Tibial nerve (tissue), 4 donors: ENCODE measurements around the gene DIMT1. TPM values are rescaled to one million over a fixed set of nuclear protein-coding genes. Genes with fewer than 3 reads are reported as not detected.

Source experiments
- DNase-seq, 2 donors: peaks; one replicate each; pipeline ENCODE4 v3.0.0-alpha.2; 2019; ENCODE audit warnings: low spot score in 2 of 2
- H3K27ac ChIP-seq, 4 donors: fragments of 200-600 bp; sonication (generic) in 3 of 4; one replicate each; pipeline ENCODE4 v1.5.1; 2017 to 2019; ENCODE audit warnings: mild to moderate bottlenecking in 1 of 4
- H3K27me3 ChIP-seq, 2 donors: fragments of 200-600 bp; sonication (generic) in 1 of 2; one replicate each; pipeline versions ENCODE4 v1.5.1 to v1.6.0; 2017 to 2019
- H3K36me3 ChIP-seq, 3 donors: fragments of 200-600 bp; sonication (generic); one replicate each; pipeline ENCODE4 v1.5.1; 2018 to 2019
- H3K4me1 ChIP-seq, 4 donors: fragments of 200-600 bp; sonication (generic) in 3 of 4; one replicate each; pipeline ENCODE4 v1.5.1; 2017 to 2019
- H3K4me3 ChIP-seq, 4 donors: fragments of 200-600 bp; sonication (generic) in 3 of 4; one replicate each; pipeline ENCODE4 v1.5.1; 2017 to 2019; ENCODE audit warnings: mild to moderate bottlenecking in 1 of 4, moderate library complexity in 1 of 4
- H3K9me3 ChIP-seq, 4 donors: fragments of 200-600 bp; sonication (generic) in 3 of 4; one replicate each; pipeline ENCODE4 v1.5.1; 2017 to 2019
- CTCF ChIP-seq, 5 experiments: fragments of 200-600 bp in 3 of 5; fragments of 450-650 bp in 2 of 5; sonication (generic) in 3 of 5; IDR thresholded peaks; one replicate each; pipeline ENCODE4 v1.5.1; 2016 to 2019; ENCODE audit warnings: antibody characterized with exemption in 5 of 5, mild to moderate bottlenecking in 3 of 5, moderate library complexity in 2 of 5
- EP300 ChIP-seq, 2 donors: sonication (generic); formaldehyde crosslinking; IDR thresholded peaks; one replicate each; pipeline ENCODE4 v1.6.1; 2017; ENCODE audit warnings: antibody characterized with exemption in 2 of 2, mild to moderate bottlenecking in 1 of 2
- POLR2A ChIP-seq, 2 donors: fragments of 450-650 bp; IDR thresholded peaks; one replicate each; pipeline ENCODE4 v1.6.1; 2017; ENCODE audit warnings: antibody characterized with exemption in 2 of 2, mild to moderate bottlenecking in 2 of 2, moderate library complexity in 2 of 2
- WGBS, 2 donors: methylation state at CpG; one replicate each; pipeline ENCODE4 v1.1.5; 2018; 5-methylcytosine and 5-hydroxymethylcytosine counted together
- total RNA-seq, 4 donors: library from RNA; depleted of rRNA; stranded (reverse); fragments of >200 nt; gene quantifications; one replicate each; pipeline ENCODE4 v1.1.0, GENCODE V29; 2016

The DIMT1 gene
- 10 to 100 TPM; 16.2 to 22.2 (median 17.5) TPM for total RNA-seq

- peak; percentile 19 to 82 for TF ChIP-seq POLR2A (IDR thresholded peaks at IDR 0.05)
- TF ChIP-seq EP300 (IDR thresholded peaks at IDR 0.05) = peak; percentile 85 to 93
- no peak for TF ChIP-seq CTCF (IDR thresholded peaks at IDR 0.05)
- WGBS, 2 donors = 0% methylated on average over 47 to 54 of the region's 66 CpGs
- peaks cover 0 to 18% (median 10%) of the 10 kb centered on the region in 4 donors for H3K4me1 ChIP-seq
- no peaks in the 10 kb centered on the region for H3K27me3 ChIP-seq
- peak; percentile 90 to 94 for DNase-seq
- peaks cover 0 to 33% (median 0%) of the 10 kb centered on the region in 3 donors for H3K36me3 ChIP-seq
- no peaks in the 10 kb centered on the region for H3K9me3 ChIP-seq
- peak within 1 kb of the TSS; percentile 76 to 98 (median 88) for H3K4me3 ChIP-seq
- peak within 1 kb of the TSS; percentile 92 to 97 (median 94) for H3K27ac ChIP-seq
Observed at GRCh38 chr5:62403411-62404250, at the start of gene DIMT1. Gene DIMT1 (minus strand): TSS chr5:62403905. CDS start chr5:62403772, 133 bp downstream.

- Histone ChIP-seq H3K9me3 (no peaks in the 10 kb centered on the region), H3K4me3 (no peak overlapping the region), H3K4me1 (no peaks in the 10 kb centered on the region), H3K36me3 (peaks cover 0 to 55% (median 3%) of the 10 kb centered on the region in 3 donors), H3K27me3 (no peaks in the 10 kb centered on the region), H3K27ac (no peak overlapping the region)
- 80 to 89% methylated on average over 2 of the region's 2 CpGs for WGBS, 2 donors
- TF ChIP-seq EP300 (IDR thresholded peaks at IDR 0.05) = no peak
- TF ChIP-seq POLR2A (IDR thresholded peaks at IDR 0.05) = no peak
- no peak for TF ChIP-seq CTCF (IDR thresholded peaks at IDR 0.05)
- no peak for DNase-seq
Observed at GRCh38 chr5:62450259-62450658, 46.6 kb upstream of the DIMT1 start.

- peaks cover 0 to 37% (median 3%) of the 10 kb centered on the region in 3 donors for H3K36me3 ChIP-seq
- no peak overlapping the region for H3K4me3 ChIP-seq
- H3K27ac ChIP-seq = no peak overlapping the region
- 95 to 97% methylated on average over 5 of the region's 5 CpGs for WGBS, 2 donors
- H3K4me1 ChIP-seq = peaks cover 0 to 2% (median 0%) of the 10 kb centered on the region in 4 donors
- no peak for DNase-seq
- no peaks in the 10 kb centered on the region for H3K27me3 ChIP-seq
- no peaks in the 10 kb centered on the region for H3K9me3 ChIP-seq
- TF ChIP-seq CTCF (IDR thresholded peaks at IDR 0.05) (no peak), EP300 (IDR thresholded peaks at IDR 0.05) (no peak), POLR2A (IDR thresholded peaks at IDR 0.05) (no peak)
Observed at GRCh38 chr5:62448528-62448927, 44.8 kb upstream of the DIMT1 start.

GRCh38 chr5:62432621-62433064, 28.9 kb upstream of the DIMT1 start:
- H3K36me3 ChIP-seq = no peaks in the 10 kb centered on the region
- peak overlapping the region; percentile 11 to 88 (median 75) for H3K27ac ChIP-seq
- peak; percentile 68 to 69 for TF ChIP-seq EP300 (IDR thresholded peaks at IDR 0.05)
- TF ChIP-seq CTCF (IDR thresholded peaks at IDR 0.05) = no peak
- peaks cover 0 to 38% (median 22%) of the 10 kb centered on the region in 4 donors for H3K4me1 ChIP-seq
- peak in 1 of 2 donors; percentile 26 for DNase-seq
- WGBS, 2 donors = 45 to 51% methylated on average over 5 of the region's 5 CpGs
- H3K27me3 ChIP-seq = no peaks in the 10 kb centered on the region
- H3K9me3 ChIP-seq = no peaks in the 10 kb centered on the region
- no peak overlapping the region for H3K4me3 ChIP-seq
